IMR-90 (cell line): ENCODE measurements around the gene NELL2. TPM values are rescaled to one million over a fixed set of nuclear protein-coding genes. Genes with fewer than 3 reads are reported as not detected.

Source experiments
- ATAC-seq: fragments of 200-7000 bp; cut with Tn5 transposase; 2 replicates; pipeline ENCODE4 v1.9.1; 2020; ENCODE audit warnings: low read depth, mild to moderate bottlenecking, moderate library complexity
- BruUV-seq: library from RNA; stranded (reverse); fragments of 400-500 nt; replicated peaks from 2 replicates; lab custom pipeline; 2021; lab: Mats Ljungman, UMichigan
- CTCF ChIA-PET: fragments of 300-600 bp; formaldehyde crosslinking; extraction: SDS; loops from one replicate; lab custom pipeline; 2021; ENCODE audit warnings: antibody characterized with exemption; lab: Yijun Ruan, JAX
- POLR2A ChIA-PET: fragments of 300-600 bp; sonication (Branson Sonifier 250); formaldehyde crosslinking; loops from one replicate; lab custom pipeline; 2022; ENCODE audit warnings: antibody characterized with exemption; ENCODE audit not compliant: unreplicated experiment; lab: Charles Lee
- DNase-seq: peaks from one replicate; pipeline ENCODE4 v3.0.0; 2013
- H2AFZ ChIP-seq: replicated peaks from 2 replicates; pipeline ENCODE3; 2013; ENCODE audit warnings: low read length, mild to moderate bottlenecking; ENCODE audit not compliant: poor library complexity
- H2AK5ac ChIP-seq: 2 replicates; pipeline ENCODE4 v1.6.1; 2013; ENCODE audit warnings: low read depth, low read length, inconsistent platforms
- H2AK9ac ChIP-seq: replicated peaks from 2 replicates; pipeline ENCODE3; 2013; ENCODE audit warnings: mild to moderate bottlenecking, low read depth, low read length, moderate library complexity; ENCODE audit not compliant: poor library complexity
- H2BK120ac ChIP-seq: 2 replicates; pipeline ENCODE4 v1.6.1; 2013; ENCODE audit warnings: low read depth, low read length, inconsistent platforms
- H2BK15ac ChIP-seq: 3 replicates; pipeline ENCODE4 v1.6.1; 2013; ENCODE audit warnings: low read depth, low read length, inconsistent platforms
- H2BK20ac ChIP-seq: 2 replicates; pipeline ENCODE4 v1.6.1; 2013; ENCODE audit warnings: low read depth, mild to moderate bottlenecking, inconsistent platforms, low read length, moderate library complexity
- H2BK5ac ChIP-seq: 2 replicates; pipeline ENCODE4 v1.6.1; 2013; ENCODE audit warnings: mild to moderate bottlenecking, low read depth, low read length, inconsistent platforms; ENCODE audit not compliant: poor library complexity, severe bottlenecking
- H3K14ac ChIP-seq: replicated peaks from 2 replicates; pipeline ENCODE4 v1.6.1; 2013; ENCODE audit warnings: low read depth, low read length, inconsistent platforms
- H3K18ac ChIP-seq: 2 replicates; pipeline ENCODE4 v1.6.1; 2013; ENCODE audit warnings: low read depth, low read length, control low read depth
- H3K23ac ChIP-seq: 2 replicates; pipeline ENCODE4 v1.6.1; 2013; ENCODE audit warnings: low read depth, low read length, inconsistent platforms
- H3K27ac ChIP-seq: 2 replicates; pipeline ENCODE4 v1.5.1; 2013; ENCODE audit warnings: mild to moderate bottlenecking, control low read depth, low read length; ENCODE audit not compliant: insufficient read depth
- H3K27me3 ChIP-seq: 2 replicates; pipeline ENCODE4 v1.6.1; 2013; ENCODE audit warnings: low read length; ENCODE audit not compliant: control insufficient read depth, insufficient read depth
- H3K36me3 ChIP-seq: 2 replicates; pipeline ENCODE4 v1.6.1; 2013; ENCODE audit warnings: low read length, mixed read lengths; ENCODE audit not compliant: control insufficient read depth, insufficient read depth
- H3K4ac ChIP-seq: 2 replicates; pipeline ENCODE4 v1.6.1; 2013; ENCODE audit warnings: low read depth, low read length, inconsistent platforms
- H3K4me1 ChIP-seq: 2 replicates; pipeline ENCODE4 v1.6.1; 2013; ENCODE audit warnings: low read length, mixed read lengths; ENCODE audit not compliant: control insufficient read depth, insufficient read depth
- H3K4me2 ChIP-seq: 2 replicates; pipeline ENCODE4 v1.6.1; 2013; ENCODE audit warnings: low read depth, mild to moderate bottlenecking, control low read depth, low read length, moderate library complexity
- H3K4me3 ChIP-seq: 2 replicates; pipeline ENCODE4 v1.5.1; 2013; ENCODE audit warnings: low read depth, mild to moderate bottlenecking, control low read depth, low read length, moderate library complexity; ENCODE audit not compliant: insufficient read depth
- H3K56ac ChIP-seq: 2 replicates; pipeline ENCODE4 v1.6.1; 2013; ENCODE audit warnings: low read length, inconsistent platforms; ENCODE audit not compliant: insufficient read depth; ENCODE audit errors: extremely low read depth
- H3K79me1 ChIP-seq, 2 experiments: 2 replicates each; pipeline ENCODE4 v1.6.1; 2013; ENCODE audit warnings: low read length in 2 of 2, inconsistent platforms in 1 of 2, low read depth in 1 of 2
- H3K9ac ChIP-seq: 2 replicates; pipeline ENCODE4 v1.6.1; 2013; ENCODE audit warnings: low read depth, low read length, control low read depth
- H3K9me1 ChIP-seq: 2 replicates; pipeline ENCODE4 v1.6.1; 2013; ENCODE audit warnings: low read length, inconsistent platforms; ENCODE audit not compliant: insufficient read depth
- H3K9me3 ChIP-seq: 2 replicates; pipeline ENCODE4 v1.6.1; 2013; ENCODE audit warnings: low read length; ENCODE audit not compliant: control insufficient read depth, insufficient read depth
- H4K20me1 ChIP-seq: 2 replicates; pipeline ENCODE4 v1.6.1; 2013; ENCODE audit warnings: low read length, inconsistent platforms; ENCODE audit not compliant: insufficient read depth
- H4K5ac ChIP-seq: 2 replicates; pipeline ENCODE4 v1.6.1; 2013; ENCODE audit warnings: mild to moderate bottlenecking, low read depth, low read length, control low read depth
- H4K8ac ChIP-seq, 2 experiments: 2 replicates each; pipeline ENCODE4 v1.6.1; 2013; ENCODE audit warnings: low read depth in 2 of 2, low read length in 2 of 2, control low read depth in 1 of 2, inconsistent platforms in 1 of 2
- H4K91ac ChIP-seq: 2 replicates; pipeline ENCODE4 v1.6.1; 2013; ENCODE audit warnings: low read depth, low read length, inconsistent platforms; ENCODE audit not compliant: insufficient read depth
- BHLHE40 ChIP-seq: fragments of 150-350 bp; IDR thresholded peaks from 2 replicates; pipeline ENCODE4 v1.6.1; 2016; ENCODE audit warnings: mild to moderate bottlenecking, low read depth, low read length
- CEBPB ChIP-seq: IDR thresholded peaks from 2 replicates; pipeline ENCODE4 v1.6.1; 2012; ENCODE audit warnings: low read depth, low read length, improper control_type of control experiment
- CHD1 ChIP-seq: IDR thresholded peaks from 2 replicates; pipeline ENCODE4 v1.6.1; 2012; ENCODE audit warnings: low read depth, low read length, improper control_type of control experiment
- ELK1 ChIP-seq: fragments of 150-350 bp; IDR thresholded peaks from 2 replicates; pipeline ENCODE4 v1.6.1; 2016; ENCODE audit warnings: low read depth, mild to moderate bottlenecking, low read length, moderate library complexity, borderline replicate concordance
- FOS ChIP-seq: fragments of 150-350 bp; IDR thresholded peaks from 2 replicates; pipeline ENCODE4 v1.6.1; 2016; ENCODE audit warnings: low read depth, low read length
- MAFK ChIP-seq: IDR thresholded peaks from 2 replicates; pipeline ENCODE4 v1.6.1; 2012; ENCODE audit warnings: low read depth, low read length, improper control_type of control experiment
- MAZ ChIP-seq: IDR thresholded peaks from 2 replicates; pipeline ENCODE4 v1.6.1; 2012; ENCODE audit warnings: low read depth, mild to moderate bottlenecking, low read length, improper control_type of control experiment, moderate library complexity, borderline replicate concordance
- MXI1 ChIP-seq: IDR thresholded peaks from 2 replicates; pipeline ENCODE4 v1.6.1; 2012; ENCODE audit warnings: low read depth, mild to moderate bottlenecking, low read length, moderate library complexity, borderline replicate concordance
- NFE2L2 ChIP-seq: fragments of 150-350 bp; IDR thresholded peaks from 2 replicates; pipeline ENCODE4 v1.6.1; 2016; ENCODE audit warnings: low read depth, mild to moderate bottlenecking, low read length
- POLR2A ChIP-seq: IDR thresholded peaks from 2 replicates; pipeline ENCODE4 v1.6.1; 2012; ENCODE audit warnings: mild to moderate bottlenecking, low read depth, low read length
- RAD21 ChIP-seq: IDR thresholded peaks from 2 replicates; pipeline ENCODE4 v1.6.1; 2012; ENCODE audit warnings: low read length, improper control_type of control experiment
- RCOR1 ChIP-seq: IDR thresholded peaks from 2 replicates; pipeline ENCODE4 v1.6.1; 2012; ENCODE audit warnings: mild to moderate bottlenecking, low read length, improper control_type of control experiment; ENCODE audit not compliant: insufficient replicate concordance
- RFX5 ChIP-seq: IDR thresholded peaks from 2 replicates; pipeline ENCODE4 v1.8.0; 2012; ENCODE audit warnings: low read depth, mild to moderate bottlenecking, low read length, moderate library complexity
- SMC3 ChIP-seq: fragments of 150-350 bp; IDR thresholded peaks from 2 replicates; pipeline ENCODE4 v1.6.1; 2016; ENCODE audit warnings: low read depth, mild to moderate bottlenecking, antibody characterized with exemption, low read length, moderate library complexity
- USF2 ChIP-seq: fragments of 150-350 bp; IDR thresholded peaks from 2 replicates; pipeline ENCODE4 v1.6.1; 2017; ENCODE audit warnings: mild to moderate bottlenecking, antibody characterized with exemption, low read length, low read depth
- dilution Hi-C: fragments of 300-500 bp; cut with HindIII; formaldehyde crosslinking; loops from one replicate; pipeline ENCODE4 v1.14.3; 2018; ENCODE audit warnings: low sequenced_read_pairs; ENCODE audit not compliant: unreplicated experiment
- in situ Hi-C: fragments of 300-500 bp; cut with MboI; formaldehyde crosslinking; loops from 3 replicates; pipeline ENCODE4 v1.14.3; 2019; ENCODE audit warnings: low sequenced_read_pairs, inconsistent platforms, mixed read lengths
- intact Hi-C: fragments of 100-400 bp; cut with micrococcal nuclease; formaldehyde crosslinking; loops from 2 replicates; pipeline ENCODE4 v1.10.0; 2022
- polyA plus RNA-seq, 3 experiments: library from polyadenylated mRNA; depleted of rRNA; stranded (reverse); fragments of >200 nt; gene quantifications; 2 replicates each; pipeline ENCODE4 v1.2.3, GENCODE V29; 2012; ENCODE audit warnings: low replicate concordance in 1 of 3
- total RNA-seq: library from RNA; depleted of rRNA; stranded (reverse); fragments of >200 nt; gene quantifications from 2 replicates; pipeline ENCODE4 v1.2.3, GENCODE V29; 2012
- TF ChIP-seq, protein P1 (sequence below): conservative IDR thresholded peaks from 2 replicates; pipeline ENCODE4 v1.5.1; 2012; ENCODE audit warnings: mild to moderate bottlenecking, low read depth, low read length, improper control_type of control experiment

The NELL2 gene
- total and polyA plus RNA-seq, 2 of the 4 experiments (the other 2 are of a cell fraction), result 0.18 to 0.26 TPM

- no peaks in the 10 kb centered on the region for H3K36me3 ChIP-seq
- no peaks in the 10 kb centered on the region for H3K79me1 ChIP-seq
- no peak for TF ChIP-seq MAFK
- no peak for TF ChIP-seq ELK1
- no peak for TF ChIP-seq CEBPB
- no peak for TF ChIP-seq RAD21
- no peak for TF ChIP-seq MXI1
- no peak for TF ChIP-seq SMC3
- TF ChIP-seq RFX5, result no peak
- TF ChIP-seq FOS, result no peak
- no peak for TF ChIP-seq POLR2A
- TF ChIP-seq NFE2L2, result no peak
- TF ChIP-seq MAZ, result no peak
- no peak for TF ChIP-seq RCOR1
- TF ChIP-seq USF2, result no peak
- TF ChIP-seq CHD1, result no peak
- TF ChIP-seq, protein P1, sequence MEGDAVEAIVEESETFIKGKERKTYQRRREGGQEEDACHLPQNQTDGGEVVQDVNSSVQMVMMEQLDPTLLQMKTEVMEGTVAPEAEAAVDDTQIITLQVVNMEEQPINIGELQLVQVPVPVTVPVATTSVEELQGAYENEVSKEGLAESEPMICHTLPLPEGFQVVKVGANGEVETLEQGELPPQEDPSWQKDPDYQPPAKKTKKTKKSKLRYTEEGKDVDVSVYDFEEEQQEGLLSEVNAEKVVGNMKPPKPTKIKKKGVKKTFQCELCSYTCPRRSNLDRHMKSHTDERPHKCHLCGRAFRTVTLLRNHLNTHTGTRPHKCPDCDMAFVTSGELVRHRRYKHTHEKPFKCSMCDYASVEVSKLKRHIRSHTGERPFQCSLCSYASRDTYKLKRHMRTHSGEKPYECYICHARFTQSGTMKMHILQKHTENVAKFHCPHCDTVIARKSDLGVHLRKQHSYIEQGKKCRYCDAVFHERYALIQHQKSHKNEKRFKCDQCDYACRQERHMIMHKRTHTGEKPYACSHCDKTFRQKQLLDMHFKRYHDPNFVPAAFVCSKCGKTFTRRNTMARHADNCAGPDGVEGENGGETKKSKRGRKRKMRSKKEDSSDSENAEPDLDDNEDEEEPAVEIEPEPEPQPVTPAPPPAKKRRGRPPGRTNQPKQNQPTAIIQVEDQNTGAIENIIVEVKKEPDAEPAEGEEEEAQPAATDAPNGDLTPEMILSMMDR, result no peak
- TF ChIP-seq BHLHE40, result no peak
- no peak for DNase-seq
- no peak overlapping the region for H3K18ac ChIP-seq
- dilution Hi-C loops (no loop called here), intact Hi-C loops (no loop called here), in situ Hi-C loops (no loop called here)
- no peaks in the 10 kb centered on the region for H3K27me3 ChIP-seq
- H2BK120ac ChIP-seq, result no peak overlapping the region
- H2AK9ac ChIP-seq, result no peak overlapping the region
- H2AK5ac ChIP-seq, result no peak overlapping the region
- H3K4ac ChIP-seq, result no peak overlapping the region
- H3K9ac ChIP-seq, result no peak overlapping the region
- no peak overlapping the region for H3K14ac ChIP-seq
- ChIA-PET CTCF (no interaction called here), POLR2A (no interaction called here)
- no peak overlapping the region for H3K4me2 ChIP-seq
- no peak overlapping the region for H2BK20ac ChIP-seq
- no peak for ATAC-seq
- no peaks in the 10 kb centered on the region; the same call in 1 of the 2 replicates for H3K9me3 ChIP-seq
- no peak overlapping the region for H4K8ac ChIP-seq
- H2BK5ac ChIP-seq, result no peak overlapping the region
- H3K4me3 ChIP-seq, result no peak overlapping the region
- H3K9me1 ChIP-seq, result no peaks in the 10 kb centered on the region
- no peaks in the 10 kb centered on the region for H4K20me1 ChIP-seq
- BruUV-seq, result no TSS peak
- H3K27ac ChIP-seq, result no peak overlapping the region
- no peak overlapping the region for H3K23ac ChIP-seq
- no peak overlapping the region for H2BK15ac ChIP-seq
- H4K91ac ChIP-seq, result no peak overlapping the region
- no peak overlapping the region for H3K56ac ChIP-seq
- H2AFZ ChIP-seq, result no peak overlapping the region
- H4K5ac ChIP-seq, result no peak overlapping the region
- H3K4me1 ChIP-seq, result no peaks in the 10 kb centered on the region
These were observed 220.3 kb downstream of the NELL2 start for GRCh38 chr12:44655846-44656245.
